Stimulated activated naive CD8-positive, alpha-beta T cell treated with anti-CD3 and anti-CD28 coated beads, Interleukin-15, Interleukin-2, amounts not matched to agents 100 ng/mL and 50 ng/mL, for 24 hours (primary cell): Measurements from ENCODE around the gene TENM4.
"Not testable (repeated sequence)": the region's sequence is repeated elsewhere in the genome, so short reads cannot be mapped to it uniquely, and the experiment has no call there.

Source experiments
- H3K27ac Mint-ChIP-seq: one replicate; pipeline ENCODE4 v1.8.0; 2021; ENCODE audit warnings: mild to moderate bottlenecking, mixed read lengths
- H3K27me3 Mint-ChIP-seq: one replicate; pipeline ENCODE4 v1.8.0; 2021; ENCODE audit warnings: mixed read lengths
- H3K36me3 Mint-ChIP-seq: one replicate; pipeline ENCODE4 v1.8.0; 2021; ENCODE audit warnings: low read depth, mixed read lengths
- H3K4me1 Mint-ChIP-seq: one replicate; pipeline ENCODE4 v1.8.0; 2021; ENCODE audit warnings: low read depth, mixed read lengths
- H3K4me3 Mint-ChIP-seq: one replicate; pipeline ENCODE4 v1.8.0; 2021; ENCODE audit warnings: mild to moderate bottlenecking, mixed read lengths
- H3K9me3 Mint-ChIP-seq: one replicate; pipeline ENCODE4 v1.8.0; 2021; ENCODE audit warnings: mixed read lengths

The TENM4 gene

GRCh38 chr11:79241852-79242241 lies 199.0 kb downstream of the TENM4 start:
- no peaks in the 10 kb centered on the region for H3K27me3 Mint-ChIP-seq
- H3K9me3 Mint-ChIP-seq, result no peaks in the 10 kb centered on the region
- no peak overlapping the region for H3K27ac Mint-ChIP-seq
- H3K36me3 Mint-ChIP-seq, result no peaks in the 10 kb centered on the region
- H3K4me1 Mint-ChIP-seq, result no peaks in the 10 kb centered on the region
- no peak overlapping the region for H3K4me3 Mint-ChIP-seq

GRCh38 chr11:79241205-79241851 lies 199.5 kb downstream of the TENM4 start:
- H3K36me3 Mint-ChIP-seq, result no peaks in the 10 kb centered on the region
- no peak overlapping the region for H3K27ac Mint-ChIP-seq
- no peaks in the 10 kb centered on the region for H3K4me1 Mint-ChIP-seq
- no peaks in the 10 kb centered on the region for H3K9me3 Mint-ChIP-seq
- no peaks in the 10 kb centered on the region for H3K27me3 Mint-ChIP-seq
- no peak overlapping the region for H3K4me3 Mint-ChIP-seq

GRCh38 chr11:79237703-79238102 lies 203.1 kb downstream of the TENM4 start:
- no peaks in the 10 kb centered on the region for H3K9me3 Mint-ChIP-seq
- H3K4me3 Mint-ChIP-seq, result no peak overlapping the region
- H3K27ac Mint-ChIP-seq, result no peak overlapping the region
- H3K4me1 Mint-ChIP-seq, result no peaks in the 10 kb centered on the region
- no peaks in the 10 kb centered on the region for H3K27me3 Mint-ChIP-seq
- H3K36me3 Mint-ChIP-seq, result no peaks in the 10 kb centered on the region

GRCh38 chr11:79237091-79237490 lies 203.7 kb downstream of the TENM4 start:
- Mint-ChIP-seq H3K27me3 (no peaks in the 10 kb centered on the region), H3K4me3 (no peak overlapping the region), H3K4me1 (no peaks in the 10 kb centered on the region), H3K9me3 (no peaks in the 10 kb centered on the region), H3K27ac (no peak overlapping the region), H3K36me3 (no peaks in the 10 kb centered on the region)

GRCh38 chr11:79236541-79236971 lies 204.3 kb downstream of the TENM4 start:
- Mint-ChIP-seq H3K9me3 (no peaks in the 10 kb centered on the region), H3K27ac (no peak overlapping the region), H3K4me1 (no peaks in the 10 kb centered on the region), H3K36me3 (no peaks in the 10 kb centered on the region), H3K4me3 (no peak overlapping the region), H3K27me3 (no peaks in the 10 kb centered on the region)

- H3K4me3 Mint-ChIP-seq, result no peak overlapping the region
- H3K9me3 Mint-ChIP-seq, result no peaks in the 10 kb centered on the region
- H3K27me3 Mint-ChIP-seq, result no peaks in the 10 kb centered on the region
- H3K27ac Mint-ChIP-seq, result no peak overlapping the region
- H3K4me1 Mint-ChIP-seq, result no peaks in the 10 kb centered on the region
- H3K36me3 Mint-ChIP-seq, result no peaks in the 10 kb centered on the region
Observed at GRCh38 chr11:79235696-79236095, 205.1 kb downstream of the TENM4 start.

GRCh38 chr11:79232346-79232745 lies 208.5 kb downstream of the TENM4 start:
- no peaks in the 10 kb centered on the region for H3K9me3 Mint-ChIP-seq
- H3K4me1 Mint-ChIP-seq, result no peaks in the 10 kb centered on the region
- H3K27me3 Mint-ChIP-seq, result no peaks in the 10 kb centered on the region
- no peak overlapping the region for H3K4me3 Mint-ChIP-seq
- H3K36me3 Mint-ChIP-seq, result no peaks in the 10 kb centered on the region
- H3K27ac Mint-ChIP-seq, result no peak overlapping the region

GRCh38 chr11:79229047-79229446 lies 211.8 kb downstream of the TENM4 start:
- H3K27me3 Mint-ChIP-seq, result no peaks in the 10 kb centered on the region

GRCh38 chr11:79227767-79228755 lies 212.8 kb downstream of the TENM4 start:
- Mint-ChIP-seq H3K27ac (no peak overlapping the region), H3K4me1 (no peaks in the 10 kb centered on the region), H3K4me3 (no peak overlapping the region), H3K27me3 (no peaks in the 10 kb centered on the region), H3K36me3 (no peaks in the 10 kb centered on the region), H3K9me3 (no peaks in the 10 kb centered on the region)

More at GRCh38 chr11:79229047-79229446, 211.8 kb downstream of the TENM4 start:
- Mint-ChIP-seq H3K4me1 (no peaks in the 10 kb centered on the region), H3K9me3 (no peaks in the 10 kb centered on the region), H3K27ac (no peak overlapping the region), H3K36me3 (no peaks in the 10 kb centered on the region), H3K4me3 (no peak overlapping the region)

GRCh38 chr11:79227308-79227707 lies 213.5 kb downstream of the TENM4 start:
- no peaks in the 10 kb centered on the region for H3K27me3 Mint-ChIP-seq
- no peaks in the 10 kb centered on the region for H3K9me3 Mint-ChIP-seq
- H3K4me1 Mint-ChIP-seq, result no peaks in the 10 kb centered on the region
- no peak overlapping the region for H3K27ac Mint-ChIP-seq
- no peaks in the 10 kb centered on the region for H3K36me3 Mint-ChIP-seq
- no peak overlapping the region for H3K4me3 Mint-ChIP-seq

GRCh38 chr11:79226126-79226525 lies 214.7 kb downstream of the TENM4 start:
- Mint-ChIP-seq H3K36me3 (no peaks in the 10 kb centered on the region), H3K27me3 (peaks cover 3% of the 10 kb centered on the region), H3K4me3 (no peak overlapping the region), H3K9me3 (no peaks in the 10 kb centered on the region), H3K4me1 (no peaks in the 10 kb centered on the region), H3K27ac (no peak overlapping the region)

GRCh38 chr11:79222163-79222562 lies 218.7 kb downstream of the TENM4 start:
- H3K4me1 Mint-ChIP-seq, H3K27me3 Mint-ChIP-seq, H3K4me3 Mint-ChIP-seq, H3K27ac Mint-ChIP-seq, H3K36me3 Mint-ChIP-seq, H3K9me3 Mint-ChIP-seq: not testable (repeated sequence)

- H3K27me3 Mint-ChIP-seq, result peaks cover 3% of the 10 kb centered on the region
- H3K4me1 Mint-ChIP-seq, result no peaks in the 10 kb centered on the region
- no peaks in the 10 kb centered on the region for H3K36me3 Mint-ChIP-seq
- no peaks in the 10 kb centered on the region for H3K9me3 Mint-ChIP-seq
- H3K4me3 Mint-ChIP-seq, result no peak overlapping the region
- no peak overlapping the region for H3K27ac Mint-ChIP-seq
Observed at GRCh38 chr11:79221444-79222130, 219.2 kb downstream of the TENM4 start.

- Mint-ChIP-seq H3K27me3 (peaks cover 3% of the 10 kb centered on the region), H3K36me3 (no peaks in the 10 kb centered on the region)
Observed at GRCh38 chr11:79220171-79220570, 220.7 kb downstream of the TENM4 start.

More at GRCh38 chr11:79220171-79220570, 220.7 kb downstream of the TENM4 start:
- H3K4me3 Mint-ChIP-seq, result no peak overlapping the region
- H3K9me3 Mint-ChIP-seq, result no peaks in the 10 kb centered on the region
- H3K4me1 Mint-ChIP-seq, result no peaks in the 10 kb centered on the region
- no peak overlapping the region for H3K27ac Mint-ChIP-seq
